Keratinocyte (primary cell): Measurements from ENCODE around the gene SOWAHA. TPM values are rescaled to one million over a fixed set of nuclear protein-coding genes. Genes with fewer than 3 reads are reported as not detected.

Experiments used
- DNase-seq: peaks from one replicate; pipeline ENCODE4 v3.0.0-alpha.2; 2011; ENCODE audit warnings: low read depth, missing footprints, low spot score
- FAIRE-seq: peaks from 2 replicates; lab custom pipeline; 2011; peaks lifted over from hg19 to GRCh38; lab: Jason Lieb, UNC
- H2AFZ ChIP-seq: 2 replicates; pipeline ENCODE4 v1.6.0; 2012; ENCODE audit warnings: low read length, control low read depth, inconsistent platforms; ENCODE audit not compliant: control insufficient read depth
- H3K27ac ChIP-seq: 2 replicates; pipeline ENCODE4 v1.5.1; 2011; ENCODE audit warnings: low read length; ENCODE audit not compliant: control insufficient read depth, insufficient read depth
- H3K27me3 ChIP-seq: 3 replicates; pipeline ENCODE4 v1.6.0; 2011; ENCODE audit warnings: low read length; ENCODE audit not compliant: control insufficient read depth, insufficient read depth; ENCODE audit errors: extremely low read depth
- H3K36me3 ChIP-seq, 2 experiments: 2 replicates in 1 of 2; 3 replicates in 1 of 2; pipeline ENCODE4 v1.5.1; 2011; ENCODE audit warnings: low read length in 2 of 2, mild to moderate bottlenecking in 1 of 2; ENCODE audit not compliant: control insufficient read depth in 2 of 2, insufficient read depth in 2 of 2; ENCODE audit errors: extremely low read depth in 1 of 2
- H3K4me1 ChIP-seq: 3 replicates; pipeline ENCODE4 v1.5.1; 2011; ENCODE audit warnings: low read length; ENCODE audit not compliant: control insufficient read depth, insufficient read depth; ENCODE audit errors: extremely low read depth
- H3K4me2 ChIP-seq: 3 replicates; pipeline ENCODE4 v1.6.0; 2011; ENCODE audit warnings: low read depth, low read length; ENCODE audit not compliant: control insufficient read depth, insufficient read depth; ENCODE audit errors: extremely low read depth
- H3K4me3 ChIP-seq, 3 experiments: fragments of 200-600 bp in 1 of 3; sonication (generic) in 1 of 3; 2 replicates in 2 of 3; 3 replicates in 1 of 3; pipeline ENCODE4 v1.5.1; 2011 to 2016; ENCODE audit warnings: low read length in 3 of 3, mild to moderate bottlenecking in 3 of 3, control low read depth in 2 of 3, inconsistent platforms in 1 of 3, low read depth in 1 of 3, mixed read lengths in 1 of 3, mixed run types in 1 of 3, moderate library complexity in 1 of 3; ENCODE audit not compliant: control insufficient read depth in 2 of 3, insufficient read depth in 2 of 3; ENCODE audit errors: extremely low read depth in 1 of 3
- H3K79me2 ChIP-seq: 2 replicates; pipeline ENCODE4 v1.6.0; 2012; ENCODE audit warnings: low read length; ENCODE audit not compliant: control insufficient read depth, insufficient read depth
- H3K9ac ChIP-seq: 3 replicates; pipeline ENCODE4 v1.6.0; 2011; ENCODE audit warnings: low read length; ENCODE audit not compliant: control insufficient read depth, insufficient read depth; ENCODE audit errors: extremely low read depth
- H3K9me1 ChIP-seq: 3 replicates; pipeline ENCODE4 v1.6.0; 2011; ENCODE audit warnings: low read length; ENCODE audit not compliant: control insufficient read depth, insufficient read depth; ENCODE audit errors: extremely low read depth
- H3K9me3 ChIP-seq: 2 replicates; pipeline ENCODE4 v1.5.1; 2012; ENCODE audit warnings: low read depth, low read length; ENCODE audit not compliant: control insufficient read depth
- H4K20me1 ChIP-seq: 3 replicates; pipeline ENCODE4 v1.6.0; 2011; ENCODE audit warnings: low read length; ENCODE audit not compliant: control insufficient read depth, insufficient read depth; ENCODE audit errors: extremely low read depth
- EZH2 ChIP-seq: IDR thresholded peaks from one replicate; pipeline ENCODE4 v1.6.1; 2012; ENCODE audit warnings: inconsistent platforms, mild to moderate bottlenecking, low read length, moderate library complexity
- dilution Hi-C: fragments of 300-500 bp; cut with MboI; formaldehyde crosslinking; loops from one replicate; pipeline ENCODE4 v1.7.0; 2020; ENCODE audit warnings: low sequenced_read_pairs; ENCODE audit not compliant: extremely low pct_ligation_motif_present
- polyA plus RNA-seq, 5 experiments: library from polyadenylated mRNA; depleted of rRNA in 3 of 5; stranded (reverse) in 3 of 5; stranded (forward) in 1 of 5; unstranded in 1 of 5; fragments of >200 nt; gene quantifications; 1 replicate in 1 of 5; 2 replicates in 3 of 5; 3 replicates in 1 of 5; pipeline versions ENCODE4 v1.2.1 to v1.2.3, GENCODE V29; 2011 to 2012; ENCODE audit warnings: missing spikeins in 2 of 5, low read depth in 1 of 5, low replicate concordance in 1 of 5
- TF ChIP-seq, protein P1 (sequence below), 3 experiments: IDR thresholded peaks in 1 of 3; conservative IDR thresholded peaks in 1 of 3; optimal IDR thresholded peaks in 1 of 3; 2 replicates in 2 of 3; 3 replicates in 1 of 3; pipeline versions ENCODE3 to v1.5.1; 2011; ENCODE audit warnings: low read length in 3 of 3, mild to moderate bottlenecking in 3 of 3, moderate library complexity in 2 of 3, control low read depth in 1 of 3, inconsistent platforms in 1 of 3; ENCODE audit not compliant: insufficient read depth in 2 of 3; ENCODE audit errors: extremely low read depth in 1 of 3

Gene SOWAHA
- polyA plus RNA-seq, 1 donor (not counting 4 experiments of a cell fraction or from before 2014, with no cell fraction given): not detected

DNA sequence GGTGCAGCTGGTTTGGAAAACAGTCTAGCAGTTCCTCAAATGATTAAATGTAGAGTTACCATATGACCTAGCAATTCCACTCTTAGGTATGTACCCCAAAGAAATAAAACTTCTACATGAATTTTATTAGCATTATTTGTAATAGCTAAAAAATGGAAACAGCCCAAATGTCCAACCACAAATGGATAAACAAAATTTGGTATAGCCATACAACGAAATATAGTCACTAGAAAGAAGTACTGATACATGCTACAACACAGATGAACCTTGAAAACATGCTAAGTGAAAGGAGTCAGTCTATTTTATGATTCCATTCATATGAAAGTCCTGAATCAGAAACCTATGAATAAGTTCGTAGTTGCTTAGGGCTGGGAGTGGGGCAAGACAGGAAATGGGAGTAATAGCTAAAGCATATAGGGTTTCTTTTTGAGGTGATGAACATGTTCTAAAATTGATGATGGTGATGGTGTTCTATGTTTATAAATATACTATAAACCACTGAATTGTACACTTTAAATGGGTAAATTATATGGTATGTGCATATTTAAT is 46.9 kb downstream of the SOWAHA start:
- no peak overlapping the region for H3K4me3 ChIP-seq
- no peak for FAIRE-seq

DNA sequence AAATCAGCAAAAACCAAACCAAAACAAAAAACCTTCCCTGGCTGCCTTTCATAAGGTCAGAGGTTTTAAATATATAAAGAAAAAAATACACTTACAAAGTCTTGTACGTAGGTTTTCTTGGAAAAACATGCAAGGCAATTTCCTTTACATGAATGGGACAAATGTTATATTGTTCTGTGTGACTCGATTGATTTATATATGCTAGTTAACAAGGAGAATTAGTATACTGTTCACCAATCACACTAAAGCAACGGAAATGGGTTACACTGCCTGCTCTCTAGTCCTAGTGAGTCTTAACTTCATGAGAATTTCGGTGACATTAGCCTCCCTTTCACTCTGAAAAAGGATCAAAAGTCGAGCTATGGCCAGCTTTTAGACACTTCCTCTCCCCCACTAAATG is 47.6 kb downstream of the SOWAHA start:
- H3K9me1 ChIP-seq: no peaks in the 10 kb centered on the region
- no peak overlapping the region for H3K9ac ChIP-seq
- H3K27ac ChIP-seq: no peak overlapping the region
- H3K4me1 ChIP-seq: peaks cover 3% of the 10 kb centered on the region
- H3K9me3 ChIP-seq: no peaks in the 10 kb centered on the region
- TF ChIP-seq, protein P1, sequence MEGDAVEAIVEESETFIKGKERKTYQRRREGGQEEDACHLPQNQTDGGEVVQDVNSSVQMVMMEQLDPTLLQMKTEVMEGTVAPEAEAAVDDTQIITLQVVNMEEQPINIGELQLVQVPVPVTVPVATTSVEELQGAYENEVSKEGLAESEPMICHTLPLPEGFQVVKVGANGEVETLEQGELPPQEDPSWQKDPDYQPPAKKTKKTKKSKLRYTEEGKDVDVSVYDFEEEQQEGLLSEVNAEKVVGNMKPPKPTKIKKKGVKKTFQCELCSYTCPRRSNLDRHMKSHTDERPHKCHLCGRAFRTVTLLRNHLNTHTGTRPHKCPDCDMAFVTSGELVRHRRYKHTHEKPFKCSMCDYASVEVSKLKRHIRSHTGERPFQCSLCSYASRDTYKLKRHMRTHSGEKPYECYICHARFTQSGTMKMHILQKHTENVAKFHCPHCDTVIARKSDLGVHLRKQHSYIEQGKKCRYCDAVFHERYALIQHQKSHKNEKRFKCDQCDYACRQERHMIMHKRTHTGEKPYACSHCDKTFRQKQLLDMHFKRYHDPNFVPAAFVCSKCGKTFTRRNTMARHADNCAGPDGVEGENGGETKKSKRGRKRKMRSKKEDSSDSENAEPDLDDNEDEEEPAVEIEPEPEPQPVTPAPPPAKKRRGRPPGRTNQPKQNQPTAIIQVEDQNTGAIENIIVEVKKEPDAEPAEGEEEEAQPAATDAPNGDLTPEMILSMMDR (optimal IDR thresholded peaks at IDR 0.05 in 1 of 3, IDR thresholded peaks at IDR 0.05 in 1 of 3, conservative IDR thresholded peaks at IDR 0.05 in 1 of 3; ENCODE audit: extremely low read depth in 1 of 3, insufficient read depth in 2 of 3, low read length in 3 of 3): no peak
- no peak for TF ChIP-seq EZH2
- no peak overlapping the region for H3K4me2 ChIP-seq
- dilution Hi-C loops: no loop called here
- H4K20me1 ChIP-seq: no peaks in the 10 kb centered on the region
- H3K36me3 ChIP-seq: no peaks in the 10 kb centered on the region
- H2AFZ ChIP-seq: no peak overlapping the region
- DNase-seq (no peak), FAIRE-seq (no peak)
- H3K4me3 ChIP-seq: no peak overlapping the region
- no peaks in the 10 kb centered on the region for H3K27me3 ChIP-seq
- no peaks in the 10 kb centered on the region for H3K79me2 ChIP-seq

More for the DNA sequence above, 46.9 kb downstream of the SOWAHA start:
- no peaks in the 10 kb centered on the region for H3K27me3 ChIP-seq
- no peak for DNase-seq
- no peak overlapping the region for H3K4me2 ChIP-seq
- no peaks in the 10 kb centered on the region for H3K4me1 ChIP-seq
- dilution Hi-C loops: no loop called here
- H3K9me3 ChIP-seq: no peaks in the 10 kb centered on the region
- TF ChIP-seq, protein P1 (optimal IDR thresholded peaks at IDR 0.05 in 1 of 3, IDR thresholded peaks at IDR 0.05 in 1 of 3, conservative IDR thresholded peaks at IDR 0.05 in 1 of 3; ENCODE audit: extremely low read depth in 1 of 3, insufficient read depth in 2 of 3, low read length in 3 of 3): no peak
- TF ChIP-seq EZH2: no peak
- no peaks in the 10 kb centered on the region for H3K36me3 ChIP-seq
- H3K9ac ChIP-seq: no peak overlapping the region
- no peak overlapping the region for H2AFZ ChIP-seq
- no peaks in the 10 kb centered on the region for H3K9me1 ChIP-seq
- H3K79me2 ChIP-seq: no peaks in the 10 kb centered on the region
- no peak overlapping the region for H3K27ac ChIP-seq
- no peaks in the 10 kb centered on the region for H4K20me1 ChIP-seq
